ENCODE results near the gene CACNA1S.

Gene CACNA1S

DNA sequence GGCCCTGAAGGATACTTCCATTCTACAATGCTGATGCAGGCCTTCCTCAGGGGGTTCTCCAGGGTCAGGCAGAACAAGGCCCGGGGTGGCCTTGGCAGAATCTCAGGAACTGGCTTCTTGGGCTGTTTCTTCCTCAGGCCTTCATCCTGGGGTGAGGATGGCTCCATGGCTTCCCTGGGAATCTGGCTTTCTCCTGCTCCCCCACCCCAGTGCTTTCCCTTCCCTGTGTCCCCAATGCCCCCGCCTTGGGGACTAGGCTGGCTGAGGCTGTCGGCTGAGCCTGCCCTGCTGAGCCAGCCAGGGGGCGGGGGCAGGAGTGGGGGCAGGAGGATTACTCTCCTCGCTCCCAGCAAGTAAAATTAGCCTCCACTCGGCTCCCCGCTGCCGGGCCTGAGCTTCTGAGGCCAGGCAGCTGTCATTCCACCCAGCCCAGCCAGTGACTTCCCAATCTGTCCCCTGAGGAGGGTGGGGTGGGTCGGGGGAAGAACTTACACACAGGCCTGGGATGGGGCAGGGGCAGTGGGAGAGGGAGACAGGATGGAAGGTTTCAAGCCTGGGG lies at the start of gene CACNA1S:
Gene CACNA1S (minus strand): TSS at position 254 of the 559 bp plus-strand sequence. CDS start 87 bp downstream, at position 167.
- no peak for DNase-seq

DNA sequence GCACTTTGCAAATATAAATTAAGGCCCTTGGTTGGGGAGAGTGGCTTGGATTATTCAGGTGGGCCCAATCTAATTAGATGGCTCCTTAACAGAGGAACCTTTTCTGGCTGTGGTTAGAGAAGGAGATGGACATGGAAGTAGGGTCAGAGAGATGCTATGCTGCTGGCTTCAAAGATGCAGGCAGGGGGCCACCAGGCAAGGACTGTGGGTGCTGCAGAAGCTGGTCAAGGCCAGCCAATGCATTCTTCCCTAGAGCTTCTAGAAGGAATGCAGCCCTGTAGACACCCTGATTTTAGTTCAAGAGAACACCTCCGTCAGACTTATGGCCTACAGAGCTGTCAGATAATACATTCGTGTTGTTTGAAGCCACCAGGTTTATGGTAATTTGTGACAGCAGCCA lies 45.7 kb upstream of the CACNA1S start:
- no peak for DNase-seq

DNA sequence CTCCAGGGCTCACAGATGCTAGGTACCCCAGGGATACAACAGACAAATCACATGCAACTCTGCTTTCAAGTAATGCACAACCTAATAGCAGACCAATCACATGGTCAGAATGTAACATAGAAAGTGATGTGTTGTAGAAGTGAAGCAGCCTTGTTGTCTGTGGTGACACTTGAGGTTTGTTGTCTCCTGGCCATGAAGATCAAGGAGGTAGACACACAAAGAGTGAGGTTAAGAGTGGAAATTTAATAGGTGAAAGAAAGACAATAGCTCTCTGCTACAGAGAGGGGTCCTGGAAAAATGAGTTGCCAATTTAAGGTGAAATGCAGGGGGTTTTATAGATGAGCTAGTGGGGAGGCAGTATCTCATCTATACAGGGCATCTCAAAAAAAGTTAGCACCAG lies 44.6 kb upstream of the CACNA1S start:
- DNase-seq = no peak

DNA sequence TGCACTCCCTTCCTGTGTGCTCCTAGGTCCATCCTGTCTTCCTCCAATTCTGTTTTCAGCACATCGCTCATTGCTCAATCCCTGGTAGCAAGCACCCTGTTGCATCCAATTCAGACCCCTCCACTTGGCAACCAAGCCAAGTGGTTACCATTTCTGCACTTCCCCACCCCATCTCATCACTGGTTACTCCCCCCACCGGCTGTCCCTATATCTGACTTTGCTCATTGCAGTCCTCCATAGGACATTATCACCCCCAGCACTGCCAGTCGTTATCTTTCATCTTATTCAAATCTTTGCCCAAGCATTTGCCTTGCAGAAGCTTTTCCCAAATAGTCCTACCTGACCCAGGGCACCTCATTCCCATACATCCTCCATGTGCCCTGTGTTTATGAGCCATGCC lies 44.1 kb upstream of the CACNA1S start:
- no peak for DNase-seq

DNA sequence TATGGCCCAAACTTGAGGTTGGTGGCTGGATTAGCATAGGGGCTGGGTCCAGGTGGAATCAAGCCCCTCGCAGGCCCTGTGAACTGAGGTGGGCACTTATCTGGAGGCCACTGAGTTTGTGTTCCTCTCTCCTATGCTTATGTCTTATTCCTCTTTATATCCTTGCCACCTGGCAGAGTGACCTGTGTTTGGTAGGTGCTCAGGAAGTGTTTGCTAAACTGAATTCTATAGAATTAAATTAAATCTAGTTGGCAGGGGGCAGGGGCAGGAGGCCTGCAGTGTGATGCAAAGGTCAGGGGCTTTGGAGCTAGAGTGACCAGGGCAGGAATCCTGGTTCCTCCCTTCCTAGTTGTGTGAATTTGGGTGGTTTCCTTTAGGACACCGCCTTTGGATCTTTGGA lies 43.1 kb upstream of the CACNA1S start:
- DNase-seq = no peak

DNA sequence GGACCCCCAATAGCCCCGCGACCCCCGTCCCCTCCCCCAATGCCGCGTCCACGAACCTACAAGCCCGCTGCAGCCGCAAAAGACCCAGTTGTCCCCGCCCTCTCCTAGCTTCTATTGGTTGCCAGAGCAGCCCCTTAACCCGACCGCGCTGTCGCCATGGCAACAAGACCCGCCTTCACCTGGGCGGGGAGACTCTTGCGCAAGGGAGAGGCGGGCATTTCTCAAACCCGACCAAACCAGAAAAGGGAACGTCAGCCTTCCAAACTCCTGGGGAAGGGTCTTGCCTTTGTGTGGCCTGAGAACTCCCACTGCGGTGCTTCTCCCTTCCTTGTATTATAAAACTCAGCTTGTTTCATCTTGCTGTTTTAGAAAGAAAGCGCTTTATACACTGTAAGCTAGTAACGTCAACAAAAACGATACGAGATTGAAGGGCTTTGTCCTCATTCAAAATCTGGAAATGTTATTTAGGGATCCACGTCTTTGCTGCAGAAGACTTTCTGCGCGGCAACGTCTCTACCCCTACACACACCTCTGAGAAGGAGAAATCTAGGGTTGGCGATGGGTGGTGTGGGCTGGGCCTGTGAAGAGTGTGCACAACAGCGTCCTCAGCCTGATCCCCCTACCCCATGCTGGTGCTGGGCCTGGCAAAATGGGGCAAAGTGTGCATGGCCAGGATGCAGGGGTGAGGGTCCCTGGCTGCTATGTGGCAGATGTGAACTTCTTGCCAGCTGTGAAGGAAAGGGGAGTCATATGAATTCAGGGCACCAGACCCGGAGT lies 42.4 kb upstream of the CACNA1S start, which contains the start of gene TMEM9:
Gene TMEM9 (minus strand): TSS at position 86 of the 777 bp plus-strand sequence. CDS start 551 bp downstream, outside the sequence.
- DNase-seq = peak; percentile 63 to 99 (median 93)

DNA sequence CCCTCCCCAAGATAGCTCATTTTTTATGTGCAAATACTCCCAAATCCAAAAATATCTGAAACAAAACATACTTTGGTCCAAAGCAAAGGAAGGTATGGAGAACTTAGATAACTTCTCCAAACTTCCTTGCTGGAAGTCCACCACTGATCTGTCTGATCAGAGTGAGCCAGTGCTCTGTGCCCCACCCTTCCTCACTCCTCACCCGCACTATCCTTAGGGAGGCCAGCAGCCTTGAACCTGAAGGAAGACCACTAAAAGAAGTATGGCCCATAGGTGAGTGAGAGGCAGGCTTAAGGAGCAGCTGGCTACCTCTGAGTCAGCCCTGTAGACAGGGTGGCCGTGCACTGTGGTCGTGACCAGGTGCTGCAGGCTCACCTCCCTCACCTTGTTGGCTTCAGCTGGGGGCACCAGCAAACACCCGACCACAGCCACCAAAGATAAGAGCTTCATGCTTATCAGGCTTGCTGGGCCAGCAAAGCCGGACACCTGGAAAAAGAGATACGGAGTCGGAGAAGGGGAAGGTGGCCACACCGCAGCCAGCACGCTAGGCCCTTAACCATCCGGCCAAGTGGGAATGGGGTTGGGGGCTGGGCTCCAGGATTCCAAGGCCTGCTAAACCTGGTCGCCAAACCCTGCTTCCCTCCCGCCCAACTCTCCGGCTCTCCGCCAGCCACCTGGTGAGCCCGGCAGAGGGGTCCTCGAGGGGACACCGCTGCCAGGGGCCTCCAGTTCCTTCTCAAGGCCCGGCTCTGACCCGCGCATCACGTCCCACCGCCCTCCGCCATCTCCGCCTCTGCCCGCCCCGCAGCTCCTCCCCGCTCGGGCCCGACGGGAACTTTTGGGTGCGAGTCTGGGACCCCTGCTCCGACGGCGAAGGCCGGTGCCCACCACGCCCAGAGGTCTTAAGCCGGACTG lies 41.5 kb upstream of the CACNA1S start:
- DNase-seq = peak in 4 of 56 donors; percentile 61 to 70 (median 62)

DNA sequence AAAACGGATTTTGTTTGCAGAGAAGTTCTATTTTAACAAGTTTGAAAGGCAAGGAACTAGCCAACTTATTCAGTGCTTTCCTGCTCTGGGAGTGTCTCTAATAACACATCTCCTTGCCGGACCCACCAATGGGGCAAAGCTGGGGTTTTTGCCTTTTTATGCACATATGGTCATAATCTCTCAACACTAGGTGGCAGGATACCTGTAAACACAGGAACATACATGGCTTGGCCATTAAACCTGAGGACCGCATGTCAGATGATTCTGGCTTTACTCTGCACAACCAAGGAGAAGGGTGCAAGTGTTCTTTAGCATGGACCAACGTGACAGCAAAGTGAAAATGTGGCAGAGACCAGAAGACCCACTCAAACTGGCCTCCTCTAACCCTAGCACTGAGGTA lies 37.2 kb upstream of the CACNA1S start:
- DNase-seq = no peak

DNA sequence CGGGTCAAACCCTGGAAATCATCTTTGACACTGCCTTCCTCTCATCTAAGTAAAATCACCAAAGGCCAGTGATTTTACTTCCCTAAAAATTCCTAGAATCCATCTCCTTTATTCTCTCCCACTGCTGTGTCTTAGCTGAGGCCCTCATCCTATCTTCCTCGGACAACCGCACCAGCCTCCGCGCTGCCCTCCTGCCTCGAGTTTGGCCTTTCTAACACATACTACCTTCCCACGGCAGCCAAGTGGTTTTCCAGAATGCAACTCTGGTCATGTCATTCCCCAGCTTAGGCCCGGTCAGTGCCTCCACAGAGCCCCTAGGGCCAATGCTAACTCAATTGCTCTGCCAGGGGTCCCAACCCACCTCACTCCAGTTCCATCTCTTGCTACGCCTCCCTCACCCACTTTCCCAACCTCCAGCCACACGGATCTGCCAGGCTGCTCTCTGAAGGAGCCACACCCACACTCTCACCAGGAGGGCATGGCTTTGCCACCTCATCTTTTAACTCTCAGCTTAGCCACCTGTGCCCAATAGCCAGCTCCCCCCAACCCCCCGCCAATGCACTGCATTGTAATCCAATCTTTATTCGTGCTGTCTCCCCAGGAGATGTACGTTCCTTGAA lies 35.3 kb upstream of the CACNA1S start:
- DNase-seq = no peak

DNA sequence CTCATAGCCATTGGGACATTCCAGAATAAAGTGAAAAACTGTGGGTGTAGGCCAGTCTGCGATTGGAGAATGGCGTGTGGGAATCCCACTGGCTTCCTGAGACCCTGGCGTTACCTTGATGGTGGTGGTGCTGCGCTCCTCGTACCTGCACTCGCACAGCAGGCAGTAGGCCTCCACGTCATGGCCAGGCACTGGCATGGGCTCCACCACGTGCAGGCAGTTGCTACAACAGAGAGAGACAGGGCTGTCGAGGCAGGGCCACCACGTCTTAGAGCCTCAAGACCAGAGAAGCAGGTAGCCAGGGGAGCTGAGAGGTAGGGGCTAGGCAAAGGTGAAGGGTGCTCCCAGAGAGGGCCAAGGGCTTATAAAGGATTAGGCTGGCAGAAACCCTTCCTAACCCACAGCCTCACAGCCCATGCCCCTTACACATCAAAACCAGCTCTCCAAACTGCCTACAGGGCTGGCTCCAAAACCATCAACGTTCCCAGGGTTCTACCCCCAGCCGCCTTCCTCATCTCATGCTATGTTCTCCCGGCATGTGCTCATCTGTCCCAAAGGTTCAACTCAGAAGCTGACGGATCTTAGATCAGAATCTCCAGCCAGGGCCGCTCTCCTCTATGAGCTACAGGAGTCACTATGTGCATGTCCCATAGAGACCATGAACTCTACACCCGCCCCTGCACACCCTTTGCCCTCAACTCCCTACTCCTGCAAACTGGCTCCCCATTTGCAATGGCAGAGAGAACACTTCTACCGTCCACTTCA lies 34.6 kb upstream of the CACNA1S start:
- DNase-seq = no peak

DNA sequence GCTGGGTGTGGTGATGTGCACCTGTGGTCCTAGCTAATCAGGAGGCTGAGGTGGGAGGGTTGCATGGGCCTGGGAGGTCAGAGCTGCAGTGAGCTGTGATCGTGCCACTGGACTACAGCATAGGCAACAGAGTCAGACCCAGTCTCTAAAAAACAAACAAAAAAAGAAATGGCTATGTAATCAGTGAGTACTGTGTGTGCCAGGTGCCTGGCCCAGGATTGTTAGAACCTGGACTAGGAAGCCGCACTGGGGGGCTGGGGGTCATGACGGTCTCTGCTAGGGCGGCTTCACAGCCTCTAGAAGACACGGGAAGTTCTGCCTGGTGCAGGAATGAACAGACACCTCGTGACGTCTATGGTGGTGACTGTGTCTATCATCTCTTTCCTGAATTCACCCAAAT lies 33.6 kb upstream of the CACNA1S start:
- no peak for DNase-seq

DNA sequence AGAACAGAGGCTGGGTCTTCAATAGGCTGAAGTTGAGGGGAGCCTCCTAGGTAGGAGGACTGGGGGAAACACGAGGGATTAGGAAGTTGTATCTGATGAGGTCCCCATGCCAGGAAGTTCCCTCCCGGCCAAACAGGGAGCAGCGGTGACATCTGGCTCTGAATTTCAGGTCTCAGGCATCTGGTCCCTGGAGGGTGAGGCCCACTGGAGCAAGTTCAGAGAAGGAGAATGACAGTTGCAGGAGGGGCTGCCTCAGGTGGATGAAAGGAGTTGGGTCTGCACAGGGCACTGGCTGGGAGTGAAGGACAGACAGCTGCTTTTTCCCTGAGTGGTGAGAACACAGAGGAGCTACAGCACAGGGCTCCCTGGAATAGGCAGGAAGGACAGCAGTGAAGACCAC lies 32.9 kb upstream of the CACNA1S start:
- no peak for DNase-seq

DNA sequence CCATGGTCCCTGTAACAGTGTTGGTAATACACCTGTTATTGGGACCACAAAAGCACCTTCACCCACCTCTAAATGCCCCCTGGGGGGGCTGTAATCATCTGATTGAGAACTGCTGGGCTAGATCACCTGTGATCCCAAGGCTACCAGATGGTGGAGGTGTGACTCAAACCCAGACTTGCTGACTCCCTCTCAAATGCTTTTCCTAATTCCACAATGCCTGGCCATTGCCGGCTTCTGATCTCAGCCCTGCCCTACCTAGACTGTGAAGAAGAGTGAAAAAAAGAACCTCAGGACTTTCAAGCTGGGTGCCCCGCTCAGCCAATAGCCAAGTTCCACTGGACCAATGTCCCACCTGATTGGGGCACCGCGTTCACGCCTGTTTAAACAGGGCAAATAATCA lies 32.5 kb upstream of the CACNA1S start:
- DNase-seq = no peak

DNA sequence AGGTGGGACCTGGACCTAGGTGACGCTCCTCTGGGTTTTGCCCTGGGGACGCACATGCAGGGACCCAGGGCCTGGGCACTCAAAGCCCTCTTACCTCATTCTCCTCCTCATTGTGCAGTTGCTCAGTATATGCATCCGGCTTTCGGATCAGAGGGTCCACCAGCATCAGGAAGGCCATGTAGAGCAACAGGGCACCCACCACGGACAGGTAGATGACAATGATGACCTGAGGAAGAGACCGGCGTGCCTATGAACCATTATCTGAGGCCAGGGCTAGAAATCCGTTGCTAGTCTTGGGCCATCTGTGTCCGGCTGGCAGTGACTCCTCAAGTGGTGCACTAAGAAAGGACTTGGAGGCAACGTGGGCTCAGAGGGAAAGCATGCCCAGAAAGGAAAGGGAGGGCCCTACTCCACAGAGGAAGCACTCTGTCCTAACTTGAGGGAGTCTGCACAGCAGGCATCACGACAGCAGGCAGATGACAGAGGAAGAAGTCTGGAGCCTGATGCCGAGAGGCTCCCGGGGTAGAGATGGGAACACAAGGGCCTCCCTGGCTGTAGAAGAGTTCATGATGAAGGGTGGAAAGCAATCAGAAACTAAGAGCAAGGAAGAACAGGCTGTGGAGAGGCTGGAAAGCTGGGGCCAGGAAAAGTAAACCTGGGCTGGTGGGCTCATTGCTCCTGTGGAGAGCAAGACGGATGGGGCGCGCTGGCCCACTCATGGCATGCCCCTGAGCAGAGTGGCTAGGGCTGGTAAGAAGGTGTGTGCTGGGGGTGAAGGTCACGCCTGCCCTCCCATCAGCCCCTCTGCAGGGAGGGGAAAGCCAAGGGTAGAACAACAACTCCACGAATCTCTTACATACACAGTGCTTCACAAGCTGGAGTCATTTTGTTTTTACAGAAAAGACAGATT lies 31.8 kb upstream of the CACNA1S start:
- peak in 2 of 56 donors; percentile 13 to 16 for DNase-seq

DNA sequence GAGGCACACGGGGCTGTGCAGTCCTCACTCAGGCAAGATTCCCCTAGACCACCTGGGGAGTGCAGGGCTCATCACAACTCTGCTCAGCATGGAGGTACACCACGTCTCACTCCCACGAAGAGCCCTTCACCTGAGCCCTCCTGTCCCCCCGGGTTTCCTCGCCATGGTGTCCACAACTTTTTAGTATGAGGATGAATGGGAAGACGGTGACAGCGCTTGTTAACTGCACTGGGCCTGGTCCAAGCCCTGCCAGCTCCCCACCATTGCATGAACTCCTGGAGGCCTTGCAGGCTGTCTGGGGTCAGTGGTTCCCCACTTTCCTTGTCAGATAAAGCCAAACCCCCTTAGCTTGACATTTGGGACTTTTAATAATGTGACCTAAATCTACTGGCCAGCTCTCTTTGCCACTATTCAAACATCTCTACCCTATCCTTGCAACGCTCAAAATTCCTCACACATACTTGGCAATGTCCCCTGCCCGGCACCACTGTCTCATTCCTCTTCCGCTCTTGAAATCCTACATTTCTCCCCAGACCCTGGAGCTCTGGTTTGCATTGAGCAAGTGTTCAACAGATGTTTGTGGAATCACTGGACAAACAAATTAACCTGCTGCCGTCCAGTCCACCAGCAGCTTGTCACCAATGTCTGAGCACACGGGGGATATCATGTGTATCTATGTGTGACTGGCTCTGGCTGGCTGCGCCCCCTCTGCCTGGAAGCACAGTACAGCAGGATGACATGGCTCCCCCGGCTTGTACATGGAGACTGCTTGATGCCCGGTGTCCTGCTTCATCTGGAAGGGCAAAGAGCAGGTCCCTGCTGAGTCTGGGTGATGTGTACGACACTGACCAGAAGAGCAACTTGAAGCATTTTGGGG lies 30.9 kb upstream of the CACNA1S start:
- DNase-seq = no peak

DNA sequence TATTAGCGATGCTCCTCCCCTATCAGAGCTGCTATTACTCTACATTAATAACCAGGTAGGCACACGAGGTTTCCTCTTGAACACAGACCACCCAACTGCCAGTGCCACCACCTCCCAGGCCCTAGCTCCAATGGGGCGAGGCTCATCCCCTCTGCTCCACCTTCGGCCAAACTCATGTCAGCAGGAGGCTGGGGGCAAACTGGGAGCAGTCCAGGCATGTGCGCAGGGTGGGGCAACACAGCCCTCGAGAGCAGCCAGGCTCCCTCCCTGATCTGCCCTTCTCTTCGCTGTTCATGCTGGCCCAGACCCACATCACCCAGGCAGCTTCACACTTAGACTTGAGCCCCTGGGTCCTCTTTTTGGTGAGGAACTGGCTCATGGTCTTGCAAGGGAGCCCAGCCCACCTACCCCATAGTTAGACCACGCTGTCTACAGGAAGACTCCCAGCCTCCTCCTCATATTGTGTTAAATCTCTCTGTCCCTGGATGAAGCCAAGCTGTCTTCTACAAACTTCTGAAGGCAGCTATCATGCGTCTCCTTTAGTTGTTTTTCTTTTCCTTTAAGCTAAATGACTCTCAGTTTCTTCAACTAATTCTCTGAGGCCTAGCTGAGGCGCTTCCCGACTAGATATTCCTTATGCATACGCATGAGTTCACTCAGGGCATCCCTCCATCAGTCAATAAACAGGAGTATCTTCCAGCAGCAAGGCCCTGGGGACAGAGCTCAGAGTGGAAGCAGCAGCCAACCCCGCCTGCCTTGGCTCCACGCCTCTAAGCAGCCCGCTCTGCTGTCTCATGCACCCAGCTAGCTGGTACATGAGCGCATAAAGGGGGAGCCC lies 30.0 kb upstream of the CACNA1S start:
- DNase-seq = peak in 6 of 56 donors; percentile 10 to 29 (median 21)

DNA sequence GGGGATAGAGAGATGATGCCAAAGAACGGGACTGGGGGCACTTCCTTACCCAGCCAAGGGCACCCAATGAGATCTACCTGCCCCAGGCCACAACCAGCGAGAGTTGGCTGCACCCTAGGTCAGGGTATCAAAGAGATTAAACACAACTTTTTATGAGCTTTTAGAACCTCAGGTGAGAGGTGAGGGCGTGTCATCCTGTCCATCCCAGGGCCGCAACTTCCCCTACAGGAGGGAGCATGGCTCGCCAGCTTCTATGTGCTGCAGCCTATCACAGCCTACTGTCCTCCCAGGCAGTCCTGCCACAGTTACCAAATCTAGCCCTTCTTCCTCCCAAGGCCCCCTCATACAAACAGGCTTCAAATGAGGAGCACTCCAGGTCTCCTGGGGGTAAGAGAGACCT lies 29.2 kb upstream of the CACNA1S start:
- no peak for DNase-seq

DNA sequence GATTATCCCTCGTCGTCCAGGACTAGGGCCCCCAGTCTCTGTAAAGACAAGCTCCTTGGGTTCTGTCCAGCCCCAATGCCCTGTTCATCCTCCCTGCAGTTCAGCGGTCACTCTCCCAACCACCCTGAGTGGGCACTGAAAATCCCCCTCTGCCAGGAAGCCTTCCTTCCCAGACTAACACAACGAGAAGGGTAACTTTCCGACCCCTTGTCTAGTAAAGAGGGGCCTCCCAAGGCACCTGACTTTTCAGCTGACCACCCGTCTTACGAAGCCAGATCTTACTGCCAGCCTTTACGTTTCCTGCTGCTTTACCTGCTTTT lies 28.7 kb upstream of the CACNA1S start:
- DNase-seq = no peak

Measured in nucleus accumbens (tissue), 56 donors.